ENCODE data around the gene CARS2. TPM values are rescaled to one million over a fixed set of nuclear protein-coding genes. Genes with fewer than 3 reads are reported as not detected.

Gene CARS2
- total RNA-seq, 1 experiment from 2014 or later: 41.9 TPM

DNA sequence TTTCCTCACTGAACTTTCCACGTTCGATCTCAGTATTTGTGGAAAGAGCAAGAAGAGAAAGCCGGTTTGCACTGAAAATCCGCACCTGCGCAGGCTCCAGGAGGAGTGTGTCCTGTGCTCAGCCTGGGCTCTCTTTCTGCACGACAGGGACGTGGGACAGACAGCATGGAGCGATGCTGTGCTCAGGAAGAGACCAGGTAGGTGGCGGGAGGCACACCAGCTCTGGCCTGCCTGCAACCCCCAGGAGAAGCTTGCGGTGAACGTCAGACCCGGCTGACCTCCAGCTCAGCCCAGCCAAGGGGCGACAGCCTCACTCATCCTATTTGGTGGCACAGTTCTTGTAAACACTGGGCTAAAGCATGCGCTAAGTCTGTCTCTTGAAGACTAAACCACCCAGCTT lies 54.6 kb downstream of the CARS2 start:
- H3K56ac ChIP-seq (ENCODE audit: insufficient read length, low read depth, low read length): no peak overlapping the region
- H3K4ac ChIP-seq (ENCODE audit: low read depth, low read length): no peak overlapping the region
- H3K23me2 ChIP-seq (ENCODE audit: insufficient read length, low read depth, low read length, poor library complexity, severe bottlenecking): no peaks in the 10 kb centered on the region
- no peak overlapping the region for H3K4me2 ChIP-seq (ENCODE audit: insufficient read depth, insufficient read length, low read length)
- no peak overlapping the region for H4K5ac ChIP-seq (ENCODE audit: insufficient read length, low read depth, low read length)
- no peak overlapping the region for H2BK20ac ChIP-seq (ENCODE audit: low read depth, low read length, poor library complexity, severe bottlenecking)
- Mint-ChIP-seq H3K9me3 (no peaks in the 10 kb centered on the region; a peak in 1 of 5 replicates), H3K4me1 (peaks cover 2 to 8% of the 10 kb centered on the region in 2 experiments), H3K27ac (no peak overlapping the region; a peak in 1 of 7 replicates), H3K27me3 (ENCODE audit: low read depth) (no peaks in the 10 kb centered on the region), H3K4me3 (no peak overlapping the region), H3K36me3 (ENCODE audit: insufficient read depth in 1 of 3, low read depth in 3 of 3) (peaks cover 2 to 23% (median 19%) of the 10 kb centered on the region in 3 experiments; a peak in 6 of 7 replicates)
- no peaks in the 10 kb centered on the region for H3K9me3 ChIP-seq (ENCODE audit: control insufficient read depth, low read depth, low read length)
- no peaks in the 10 kb centered on the region for H3K4me1 ChIP-seq (ENCODE audit: insufficient read depth, low read length)
- H3K27me3 ChIP-seq (ENCODE audit: insufficient read depth, low read length): no peaks in the 10 kb centered on the region
- no peaks in the 10 kb centered on the region for H3K79me1 ChIP-seq (ENCODE audit: insufficient read depth, low read depth, low read length, poor library complexity, severe bottlenecking)
- H3K18ac ChIP-seq (ENCODE audit: insufficient read length, low read depth, low read length): no peak overlapping the region
- H3T11ph ChIP-seq (ENCODE audit: low read length): no peak overlapping the region
- H3K79me2 ChIP-seq (ENCODE audit: insufficient read depth, low read length): no peaks in the 10 kb centered on the region
- no peak for TF ChIP-seq CTCF (conservative IDR thresholded peaks at IDR 0.05)
- H4K91ac ChIP-seq (ENCODE audit: insufficient read length, low read depth, low read length): no peak overlapping the region
- H2BK120ac ChIP-seq (ENCODE audit: low read depth, low read length, poor library complexity, severe bottlenecking): no peak overlapping the region
- no peak overlapping the region for H3K14ac ChIP-seq (ENCODE audit: insufficient read depth, low read length)
- H2AFZ ChIP-seq (ENCODE audit: low read length): no peak overlapping the region
- no peak overlapping the region for H4K8ac ChIP-seq (replicated peaks; ENCODE audit: insufficient read length, low read depth, low read length)
- H3K9ac ChIP-seq (ENCODE audit: extremely low read depth, insufficient read length, low read length): no peak overlapping the region
- DNase-seq: no peak
- no CpG with 5 or more reads among the region's 14 CpGs for WGBS (ENCODE audit: extremely low coverage, insufficient read length, low lambda C conversion rate)
- H3K23ac ChIP-seq (ENCODE audit: insufficient read length, low read depth, low read length): no peak overlapping the region
- no peak overlapping the region for H2BK12ac ChIP-seq (ENCODE audit: insufficient read length, low read depth, low read length)
- H2AK5ac ChIP-seq (ENCODE audit: insufficient read length, low read length): no peak overlapping the region
- no peak overlapping the region for H3K27ac ChIP-seq (ENCODE audit: insufficient read length, low read depth, low read length)
- H2BK15ac ChIP-seq (ENCODE audit: low read depth, low read length): no peak overlapping the region
- no peak overlapping the region for H2BK5ac ChIP-seq (ENCODE audit: insufficient read length, low read length)
- peaks cover 2% of the 10 kb centered on the region for H4K20me1 ChIP-seq (ENCODE audit: control insufficient read depth, insufficient read depth, insufficient read length)
